OCI-LY3 (cell line): ENCODE measurements around the gene ARL17A.
"Not testable (repeated sequence)": the region's sequence is repeated elsewhere in the genome, so short reads cannot be mapped to it uniquely, and the experiment has no call there.

ENCODE experiments used
- EZH2phosphoT487 ChIP-seq: fragments of 200-600 bp; shearing (Covaris generic); IDR thresholded peaks from 2 replicates; pipeline ENCODE4 v1.6.1; 2018; ENCODE audit warnings: antibody characterized with exemption, mixed run types, low read depth
- TF ChIP-seq, protein P1 (sequence below): fragments of 200-600, 300-600 bp; sonication (generic); IDR thresholded peaks from 2 replicates; pipeline ENCODE4 v1.5.1; 2014; ENCODE audit warnings: antibody characterized with exemption, low read length, low read depth

DNA sequence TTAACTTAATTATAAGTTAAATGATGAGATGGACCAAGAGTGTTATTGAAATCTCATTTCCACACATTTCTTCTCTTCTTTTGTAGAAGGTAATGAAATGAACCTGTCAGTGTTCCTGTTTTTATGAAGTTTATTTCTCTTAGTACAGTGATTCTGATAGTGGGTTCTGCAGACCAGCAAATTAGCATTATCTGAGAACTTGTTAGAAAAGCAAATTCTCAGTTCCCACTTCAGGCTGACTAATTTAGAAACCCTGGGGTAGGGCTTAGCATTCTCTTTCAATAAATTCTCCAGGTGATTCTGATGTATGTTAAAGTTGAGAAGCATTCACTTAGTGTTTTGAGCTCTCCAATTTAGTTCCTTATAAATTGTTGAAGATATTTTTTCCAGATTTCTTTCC, 23.6 kb upstream of the ARL17A start:
- TF ChIP-seq, protein P1, sequence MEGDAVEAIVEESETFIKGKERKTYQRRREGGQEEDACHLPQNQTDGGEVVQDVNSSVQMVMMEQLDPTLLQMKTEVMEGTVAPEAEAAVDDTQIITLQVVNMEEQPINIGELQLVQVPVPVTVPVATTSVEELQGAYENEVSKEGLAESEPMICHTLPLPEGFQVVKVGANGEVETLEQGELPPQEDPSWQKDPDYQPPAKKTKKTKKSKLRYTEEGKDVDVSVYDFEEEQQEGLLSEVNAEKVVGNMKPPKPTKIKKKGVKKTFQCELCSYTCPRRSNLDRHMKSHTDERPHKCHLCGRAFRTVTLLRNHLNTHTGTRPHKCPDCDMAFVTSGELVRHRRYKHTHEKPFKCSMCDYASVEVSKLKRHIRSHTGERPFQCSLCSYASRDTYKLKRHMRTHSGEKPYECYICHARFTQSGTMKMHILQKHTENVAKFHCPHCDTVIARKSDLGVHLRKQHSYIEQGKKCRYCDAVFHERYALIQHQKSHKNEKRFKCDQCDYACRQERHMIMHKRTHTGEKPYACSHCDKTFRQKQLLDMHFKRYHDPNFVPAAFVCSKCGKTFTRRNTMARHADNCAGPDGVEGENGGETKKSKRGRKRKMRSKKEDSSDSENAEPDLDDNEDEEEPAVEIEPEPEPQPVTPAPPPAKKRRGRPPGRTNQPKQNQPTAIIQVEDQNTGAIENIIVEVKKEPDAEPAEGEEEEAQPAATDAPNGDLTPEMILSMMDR = not testable (repeated sequence)
- not testable (repeated sequence) for TF ChIP-seq EZH2phosphoT487
